Neuronal stem cell (in vitro differentiated cells): ENCODE results near the gene PAQR5.

Experiments used
- DNase-seq: peaks from one replicate; pipeline ENCODE4 v3.0.0-alpha.2; 2013; ENCODE audit warnings: low spot score
- H2AFZ ChIP-seq: one replicate; pipeline ENCODE4 v1.6.1; 2013; ENCODE audit warnings: mild to moderate bottlenecking, low read length, inconsistent platforms
- H2AK5ac ChIP-seq: 2 replicates; pipeline ENCODE4 v1.6.1; 2013; ENCODE audit warnings: low read depth, mild to moderate bottlenecking, inconsistent platforms, low read length, moderate library complexity, mixed read lengths
- H2BK120ac ChIP-seq: 2 replicates; pipeline ENCODE4 v1.6.1; 2013; ENCODE audit warnings: low read depth, mild to moderate bottlenecking, inconsistent platforms, low read length, moderate library complexity, mixed read lengths
- H2BK12ac ChIP-seq: one replicate; pipeline ENCODE4 v1.6.1; 2013; ENCODE audit warnings: low read length, inconsistent platforms
- H2BK15ac ChIP-seq: 2 replicates; pipeline ENCODE4 v1.6.1; 2013; ENCODE audit warnings: mild to moderate bottlenecking, low read length, inconsistent platforms, mixed read lengths
- H2BK5ac ChIP-seq: one replicate; pipeline ENCODE4 v1.6.1; 2013; ENCODE audit warnings: inconsistent platforms, mild to moderate bottlenecking, low read length, moderate library complexity
- H3K14ac ChIP-seq: one replicate; pipeline ENCODE4 v1.6.1; 2013; ENCODE audit warnings: low read length, inconsistent platforms
- H3K18ac ChIP-seq: 2 replicates; pipeline ENCODE4 v1.6.1; 2013; ENCODE audit warnings: low read length, inconsistent platforms
- H3K23ac ChIP-seq: 2 replicates; pipeline ENCODE4 v1.6.1; 2013; ENCODE audit warnings: low read depth, mild to moderate bottlenecking, mixed read lengths, low read length, inconsistent platforms; ENCODE audit not compliant: poor library complexity
- H3K27ac ChIP-seq: replicated peaks from 3 replicates; pipeline ENCODE4 v1.5.1; 2013; ENCODE audit warnings: low read length, inconsistent platforms
- H3K27me3 ChIP-seq, 3 experiments: 2 replicates each; pipeline ENCODE4 v1.6.1; 2013; ENCODE audit warnings: low read length in 3 of 3, mild to moderate bottlenecking in 2 of 3, inconsistent platforms in 1 of 3, low read depth in 1 of 3, mixed read lengths in 1 of 3, moderate library complexity in 1 of 3; ENCODE audit not compliant: control insufficient read depth in 3 of 3, insufficient read depth in 3 of 3
- H3K36me3 ChIP-seq, 2 donors: replicated peaks in 1 of 2; 2 replicates each; pipeline ENCODE4 v1.6.1; 2013; ENCODE audit warnings: low read length in 2 of 2; ENCODE audit not compliant: control insufficient read depth in 2 of 2, insufficient read depth in 2 of 2
- H3K4ac ChIP-seq: 2 replicates; pipeline ENCODE4 v1.6.1; 2013; ENCODE audit warnings: inconsistent platforms, mild to moderate bottlenecking, low read length, moderate library complexity
- H3K4me1 ChIP-seq, 2 donors: 1 replicate in 1 of 2; 2 replicates in 1 of 2; pipeline ENCODE4 v1.6.1; 2013; ENCODE audit warnings: low read length in 2 of 2, low read depth in 1 of 2; ENCODE audit not compliant: control insufficient read depth in 2 of 2, insufficient read depth in 1 of 2
- H3K4me2 ChIP-seq: one replicate; pipeline ENCODE4 v1.6.1; 2013; ENCODE audit warnings: mild to moderate bottlenecking, low read length, inconsistent platforms; ENCODE audit not compliant: insufficient read depth, poor library complexity, severe bottlenecking
- H3K4me3 ChIP-seq, 2 donors: 2 replicates each; pipeline ENCODE4 v1.5.1; 2013; ENCODE audit warnings: low read length in 2 of 2, mild to moderate bottlenecking in 2 of 2, inconsistent platforms in 1 of 2, moderate library complexity in 1 of 2
- H3K79me1 ChIP-seq: one replicate; pipeline ENCODE4 v1.6.1; 2013; ENCODE audit warnings: low read depth, mild to moderate bottlenecking, inconsistent platforms, low read length, moderate library complexity
- H3K9ac ChIP-seq: one replicate; pipeline ENCODE4 v1.6.1; 2013; ENCODE audit warnings: mild to moderate bottlenecking, low read depth, low read length, inconsistent platforms; ENCODE audit not compliant: poor library complexity
- H3K9me3 ChIP-seq, 2 donors: replicated peaks in 1 of 2; 2 replicates each; pipeline versions ENCODE3 to v1.6.1; 2013; ENCODE audit warnings: low read length in 2 of 2, mild to moderate bottlenecking in 2 of 2, inconsistent platforms in 1 of 2, low read depth in 1 of 2, mixed read lengths in 1 of 2, moderate library complexity in 1 of 2; ENCODE audit not compliant: control insufficient read depth in 2 of 2, insufficient read depth in 1 of 2
- H4K8ac ChIP-seq: one replicate; pipeline ENCODE4 v1.6.1; 2013; ENCODE audit warnings: low read depth, mild to moderate bottlenecking, inconsistent platforms, low read length, moderate library complexity
- H4K91ac ChIP-seq: one replicate; pipeline ENCODE4 v1.6.1; 2013; ENCODE audit warnings: low read length, low read depth, mild to moderate bottlenecking, inconsistent platforms; ENCODE audit not compliant: poor library complexity
- whole genome bisulfite sequencing, 2 donors: extraction: QIAGEN DNeasy Blood & Tissue Kit; methylation state at CpG; one replicate each; pipeline ENCODE4 v1.1.7; 2013; ENCODE audit warnings: missing lambda C conversion rate in 2 of 2, mixed read lengths in 1 of 2; ENCODE audit not compliant: insufficient read length in 2 of 2, insufficient replicate concordance in 1 of 2; ENCODE audit errors: extremely low coverage in 2 of 2; 5-methylcytosine and 5-hydroxymethylcytosine counted together

Gene PAQR5

GRCh38 chr15:69360642-69361041 lies 61.9 kb downstream of the PAQR5 start:
- Histone ChIP-seq H3K27me3 (peaks cover 0 to 3% (median 0%) of the 10 kb centered on the region in 3 experiments), H2BK120ac (no peak overlapping the region), H2BK5ac (no peak overlapping the region), H2AFZ (no peak overlapping the region), H4K8ac (no peak overlapping the region), H3K4me2 (no peak overlapping the region), H3K14ac (no peak overlapping the region), H3K4me1 (peaks cover 4 to 10% of the 10 kb centered on the region in 2 donors), H3K4ac (no peak overlapping the region), H3K18ac (no peak overlapping the region), H3K9ac (no peak overlapping the region), H3K4me3 (no peak overlapping the region), H2BK12ac (no peak overlapping the region), H2AK5ac (no peak overlapping the region), H3K79me1 (no peaks in the 10 kb centered on the region), H4K91ac (no peak overlapping the region), H3K36me3 (no peaks in the 10 kb centered on the region), H3K23ac (no peak overlapping the region), H3K9me3 (no peaks in the 10 kb centered on the region), H3K27ac (no peak overlapping the region), H2BK15ac (no peak overlapping the region)
- WGBS, 2 donors = no CpG with 5 or more reads among the region's 1 CpG
- DNase-seq = no peak

GRCh38 chr15:69367236-69367635 lies 68.5 kb downstream of the PAQR5 start:
- no peak overlapping the region for H4K8ac ChIP-seq
- H3K4me1 ChIP-seq = no peaks in the 10 kb centered on the region
- no peak overlapping the region for H3K23ac ChIP-seq
- no peak overlapping the region for H2BK15ac ChIP-seq
- no peaks in the 10 kb centered on the region for H3K79me1 ChIP-seq
- no peak overlapping the region for H2BK120ac ChIP-seq
- no peak for DNase-seq
- no peak overlapping the region for H2AK5ac ChIP-seq
- no peak overlapping the region for H3K9ac ChIP-seq
- H3K9me3 ChIP-seq = no peaks in the 10 kb centered on the region
- H2BK5ac ChIP-seq = no peak overlapping the region
- H2BK12ac ChIP-seq = no peak overlapping the region
- H3K36me3 ChIP-seq = no peaks in the 10 kb centered on the region
- H4K91ac ChIP-seq = no peak overlapping the region
- H2AFZ ChIP-seq = no peak overlapping the region
- no peak overlapping the region for H3K4me3 ChIP-seq
- no peak overlapping the region for H3K18ac ChIP-seq
- no peaks in the 10 kb centered on the region for H3K27me3 ChIP-seq
- H3K4me2 ChIP-seq = no peak overlapping the region
- no peak overlapping the region for H3K14ac ChIP-seq
- no peak overlapping the region for H3K4ac ChIP-seq
- H3K27ac ChIP-seq = no peak overlapping the region
- no CpG with 5 or more reads among the region's 3 CpGs for WGBS, 2 donors

- H3K4me2 ChIP-seq = no peak overlapping the region
- H2AFZ ChIP-seq = no peak overlapping the region
- H3K4me3 ChIP-seq = no peak overlapping the region
- no peaks in the 10 kb centered on the region for H3K4me1 ChIP-seq
- H3K23ac ChIP-seq = no peak overlapping the region
- H2BK12ac ChIP-seq = no peak overlapping the region
- no peaks in the 10 kb centered on the region for H3K36me3 ChIP-seq
- H2BK15ac ChIP-seq = no peak overlapping the region
- no peaks in the 10 kb centered on the region for H3K79me1 ChIP-seq
- H3K9me3 ChIP-seq = no peaks in the 10 kb centered on the region
- H3K9ac ChIP-seq = no peak overlapping the region
- no peak overlapping the region for H2AK5ac ChIP-seq
- no peak overlapping the region for H3K14ac ChIP-seq
- no peak overlapping the region for H3K4ac ChIP-seq
- no peak overlapping the region for H2BK5ac ChIP-seq
- peaks cover 0 to 3% (median 0%) of the 10 kb centered on the region in 3 experiments for H3K27me3 ChIP-seq
- H2BK120ac ChIP-seq = no peak overlapping the region
- H4K91ac ChIP-seq = no peak overlapping the region
- H3K18ac ChIP-seq = no peak overlapping the region
- no CpG with 5 or more reads among the region's 2 CpGs for WGBS, 2 donors
- H3K27ac ChIP-seq = no peak overlapping the region
- no peak overlapping the region for H4K8ac ChIP-seq
- DNase-seq = no peak
These were observed 70.9 kb downstream of the PAQR5 start for GRCh38 chr15:69369631-69370030.

GRCh38 chr15:69373406-69373805 lies 74.7 kb downstream of the PAQR5 start:
- no peak overlapping the region for H3K27ac ChIP-seq
- no peak overlapping the region for H2BK120ac ChIP-seq
- H3K9me3 ChIP-seq = no peaks in the 10 kb centered on the region
- DNase-seq = no peak
- H2AFZ ChIP-seq = no peak overlapping the region
- no peak overlapping the region for H2BK15ac ChIP-seq
- no peak overlapping the region for H2BK12ac ChIP-seq
- no peak overlapping the region for H2BK5ac ChIP-seq
- no CpG with 5 or more reads among the region's 6 CpGs for WGBS, 2 donors
- H3K14ac ChIP-seq = no peak overlapping the region
- H3K9ac ChIP-seq = no peak overlapping the region
- H4K8ac ChIP-seq = no peak overlapping the region
- H3K27me3 ChIP-seq = peaks cover 0 to 13% (median 0%) of the 10 kb centered on the region in 3 experiments
- no peak overlapping the region for H3K4ac ChIP-seq
- no peak overlapping the region for H3K23ac ChIP-seq
- H3K4me3 ChIP-seq = no peak overlapping the region
- H4K91ac ChIP-seq = no peak overlapping the region
- no peaks in the 10 kb centered on the region for H3K79me1 ChIP-seq
- no peaks in the 10 kb centered on the region for H3K36me3 ChIP-seq
- H2AK5ac ChIP-seq = no peak overlapping the region
- H3K4me2 ChIP-seq = no peak overlapping the region
- H3K4me1 ChIP-seq = peaks cover 0 to 1% of the 10 kb centered on the region in 2 donors
- no peak overlapping the region for H3K18ac ChIP-seq
